AG09319 (cell line): ENCODE data around the gene ZNF397.

Experiments used
- DNase-seq: peaks from one replicate; pipeline ENCODE4 v3.0.0-alpha.2; 2010; ENCODE audit warnings: low read depth; ENCODE audit errors: extremely low read depth
- CTCF ChIP-seq: IDR thresholded peaks from 2 replicates; pipeline ENCODE4 v1.5.1; 2011; ENCODE audit warnings: low read depth, mild to moderate bottlenecking, inconsistent platforms, low read length, moderate library complexity

The ZNF397 gene

GRCh38 chr18:35247412-35248249 lies 6.8 kb downstream of the ZNF397 start:
- TF ChIP-seq CTCF = no peak
- DNase-seq = no peak

DNA sequence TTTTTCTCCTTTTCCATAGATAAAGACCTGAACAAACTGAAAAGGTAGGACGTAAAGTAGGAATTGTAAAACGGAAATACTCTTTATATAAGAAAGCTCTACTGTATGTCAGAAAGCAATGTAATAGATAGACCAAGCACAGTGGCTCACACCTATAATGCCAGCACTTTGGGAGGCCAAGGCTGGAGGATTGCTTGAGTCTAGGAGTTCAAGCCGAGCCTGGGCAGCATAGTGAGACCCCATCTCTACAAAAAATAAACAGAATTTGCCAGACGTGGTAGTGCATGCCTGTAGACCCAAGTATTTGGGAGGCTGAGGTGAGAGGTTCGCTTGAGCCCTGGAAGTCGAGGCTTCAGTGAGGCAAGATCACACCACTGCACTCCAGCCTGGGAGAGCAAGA lies 7.6 kb downstream of the ZNF397 start:
- DNase-seq = no peak

DNA sequence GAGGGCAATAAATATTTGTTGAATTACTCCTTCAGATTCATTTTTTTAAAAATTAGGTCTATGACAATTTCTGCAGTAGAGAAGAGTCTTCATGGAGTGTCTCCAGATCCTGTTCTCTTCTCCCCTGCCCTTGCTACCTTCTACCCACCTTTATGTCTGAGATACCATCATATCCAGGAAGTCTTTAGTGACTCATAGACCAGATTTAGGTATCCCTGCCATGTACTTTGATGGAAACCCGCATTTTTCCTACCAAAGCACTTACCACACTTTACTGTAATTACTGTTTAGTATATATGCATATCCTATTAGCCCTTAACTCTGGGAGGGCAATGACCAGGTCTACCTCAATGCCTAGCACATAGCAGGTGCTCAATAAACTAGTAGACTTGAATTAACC lies 11.6 kb downstream of the ZNF397 start:
- DNase-seq = no peak

More for the DNA sequence above, 7.6 kb downstream of the ZNF397 start:
- no peak for TF ChIP-seq CTCF

GRCh38 chr18:35253655-35254287 lies 12.9 kb downstream of the ZNF397 start:
- TF ChIP-seq CTCF = no peak
- DNase-seq = no peak

More for the DNA sequence above, 11.6 kb downstream of the ZNF397 start:
- no peak for TF ChIP-seq CTCF

- TF ChIP-seq CTCF = no peak
- no peak for DNase-seq
Observed at GRCh38 chr18:35256947-35257346, 16.1 kb downstream of the ZNF397 start.

- TF ChIP-seq CTCF = no peak
- DNase-seq = no peak
Observed at GRCh38 chr18:35264409-35264808, 23.6 kb downstream of the ZNF397 start.

- DNase-seq = no peak
- no peak for TF ChIP-seq CTCF
Observed at GRCh38 chr18:35267161-35267651, 26.4 kb downstream of the ZNF397 start.
